Activated T-helper 17 cell treated with anti-CD3 and anti-CD28 coated beads, Interleukin-2, amount 50 U/mL, for 72 hours (primary cell): ENCODE data around the gene NCAPD2. TPM values are rescaled to one million over a fixed set of nuclear protein-coding genes. Genes with fewer than 3 reads are reported as not detected.
A peak's percentile ranks its signal among the peaks of the same experiment; 100 is the strongest.

Experiments
- ATAC-seq: fragments of 150-1000 bp; cut with Tn5 transposase; replicated peaks from 2 replicates; pipeline ENCODE4 v1.10.0; 2021; ENCODE audit warnings: mild to moderate bottlenecking, moderate library complexity
- H3K27ac Mint-ChIP-seq: one replicate; pipeline ENCODE4 v1.8.0; 2022; ENCODE audit warnings: mixed read lengths
- H3K27me3 Mint-ChIP-seq: one replicate; pipeline ENCODE4 v1.8.0; 2022; ENCODE audit warnings: mixed read lengths
- H3K36me3 Mint-ChIP-seq: one replicate; pipeline ENCODE4 v1.8.0; 2022; ENCODE audit warnings: low read depth, mild to moderate bottlenecking, mixed read lengths
- H3K4me1 Mint-ChIP-seq: one replicate; pipeline ENCODE4 v1.8.0; 2022; ENCODE audit warnings: mixed read lengths
- H3K4me3 Mint-ChIP-seq: one replicate; pipeline ENCODE4 v1.8.0; 2022; ENCODE audit warnings: mild to moderate bottlenecking, mixed read lengths
- H3K9me3 Mint-ChIP-seq: one replicate; pipeline ENCODE4 v1.8.0; 2022; ENCODE audit warnings: mixed read lengths
- total RNA-seq, 2 donors: library from RNA; stranded (reverse); gene quantifications; one replicate each; pipeline ENCODE4 v1.2.3, GENCODE V29; 2022

The NCAPD2 gene
- total RNA-seq, 2 donors from 2014 or later = 167 to 176 TPM

GRCh38 chr12:6507102-6507998, 13.4 kb downstream of the NCAPD2 start:
- no peaks in the 10 kb centered on the region for H3K9me3 Mint-ChIP-seq
- ATAC-seq = no peak
- H3K27ac Mint-ChIP-seq = no peak overlapping the region

GRCh38 chr12:6508087-6508486, 14.2 kb downstream of the NCAPD2 start:
- H3K27ac Mint-ChIP-seq = no peak overlapping the region
- H3K4me1 Mint-ChIP-seq = no peaks in the 10 kb centered on the region
- no peak for ATAC-seq
- H3K4me3 Mint-ChIP-seq = no peak overlapping the region
- H3K36me3 Mint-ChIP-seq = peaks cover 76% of the 10 kb centered on the region
- no peaks in the 10 kb centered on the region for H3K27me3 Mint-ChIP-seq
- H3K9me3 Mint-ChIP-seq = no peaks in the 10 kb centered on the region

More at GRCh38 chr12:6507102-6507998, 13.4 kb downstream of the NCAPD2 start:
- Mint-ChIP-seq H3K4me3 (no peak overlapping the region), H3K36me3 (peaks cover 68% of the 10 kb centered on the region), H3K4me1 (no peaks in the 10 kb centered on the region), H3K27me3 (no peaks in the 10 kb centered on the region)

GRCh38 chr12:6520186-6520585, 26.3 kb downstream of the NCAPD2 start:
- H3K4me3 Mint-ChIP-seq = no peak overlapping the region
- H3K27me3 Mint-ChIP-seq = no peaks in the 10 kb centered on the region
- H3K4me1 Mint-ChIP-seq = no peaks in the 10 kb centered on the region
- H3K9me3 Mint-ChIP-seq = no peaks in the 10 kb centered on the region
- H3K27ac Mint-ChIP-seq = peak overlapping the region; percentile 67
- ATAC-seq = no peak
- H3K36me3 Mint-ChIP-seq = peaks cover 100% of the 10 kb centered on the region

GRCh38 chr12:6522193-6522592, 28.3 kb downstream of the NCAPD2 start:
- ATAC-seq = no peak
- no peaks in the 10 kb centered on the region for H3K9me3 Mint-ChIP-seq
- no peak overlapping the region for H3K27ac Mint-ChIP-seq
- peaks cover 100% of the 10 kb centered on the region for H3K36me3 Mint-ChIP-seq
- no peaks in the 10 kb centered on the region for H3K27me3 Mint-ChIP-seq
- no peaks in the 10 kb centered on the region for H3K4me1 Mint-ChIP-seq
- H3K4me3 Mint-ChIP-seq = no peak overlapping the region

- H3K27ac Mint-ChIP-seq = peak overlapping the region; percentile 51
Measured at GRCh38 chr12:6523708-6524107, 29.8 kb downstream of the NCAPD2 start.

GRCh38 chr12:6524648-6525047, 30.7 kb downstream of the NCAPD2 start:
- H3K4me1 Mint-ChIP-seq = no peaks in the 10 kb centered on the region
- no peaks in the 10 kb centered on the region for H3K27me3 Mint-ChIP-seq
- no peak overlapping the region for H3K4me3 Mint-ChIP-seq
- H3K27ac Mint-ChIP-seq = peak overlapping the region; percentile 81
- H3K36me3 Mint-ChIP-seq = peaks cover 100% of the 10 kb centered on the region
- no peaks in the 10 kb centered on the region for H3K9me3 Mint-ChIP-seq
- ATAC-seq = no peak

More at GRCh38 chr12:6523708-6524107, 29.8 kb downstream of the NCAPD2 start:
- no peak overlapping the region for H3K4me3 Mint-ChIP-seq
- no peak for ATAC-seq
- no peaks in the 10 kb centered on the region for H3K9me3 Mint-ChIP-seq
- peaks cover 100% of the 10 kb centered on the region for H3K36me3 Mint-ChIP-seq
- no peaks in the 10 kb centered on the region for H3K4me1 Mint-ChIP-seq
- H3K27me3 Mint-ChIP-seq = no peaks in the 10 kb centered on the region

- no peak overlapping the region for H3K4me3 Mint-ChIP-seq
- H3K36me3 Mint-ChIP-seq = peaks cover 100% of the 10 kb centered on the region
- H3K4me1 Mint-ChIP-seq = no peaks in the 10 kb centered on the region
- no peaks in the 10 kb centered on the region for H3K27me3 Mint-ChIP-seq
- H3K9me3 Mint-ChIP-seq = no peaks in the 10 kb centered on the region
- no peak for ATAC-seq
- peak overlapping the region; percentile 80 for H3K27ac Mint-ChIP-seq
Measured at GRCh38 chr12:6526201-6526600, 32.3 kb downstream of the NCAPD2 start.

GRCh38 chr12:6526766-6527525, 33.0 kb downstream of the NCAPD2 start:
- Mint-ChIP-seq H3K4me1 (no peaks in the 10 kb centered on the region), H3K27ac (peak overlapping the region; percentile 80), H3K9me3 (no peaks in the 10 kb centered on the region), H3K27me3 (no peaks in the 10 kb centered on the region), H3K4me3 (no peak overlapping the region), H3K36me3 (peaks cover 100% of the 10 kb centered on the region)
- no peak for ATAC-seq

GRCh38 chr12:6527711-6528110, 33.8 kb downstream of the NCAPD2 start:
- Mint-ChIP-seq H3K4me1 (no peaks in the 10 kb centered on the region), H3K27ac (no peak overlapping the region), H3K4me3 (no peak overlapping the region), H3K9me3 (no peaks in the 10 kb centered on the region), H3K27me3 (no peaks in the 10 kb centered on the region), H3K36me3 (peaks cover 100% of the 10 kb centered on the region)
- ATAC-seq = no peak

GRCh38 chr12:6528539-6529235, 34.8 kb downstream of the NCAPD2 start:
- peaks cover 100% of the 10 kb centered on the region for H3K36me3 Mint-ChIP-seq
- no peaks in the 10 kb centered on the region for H3K27me3 Mint-ChIP-seq
- ATAC-seq = no peak
- H3K4me1 Mint-ChIP-seq = no peaks in the 10 kb centered on the region
- no peaks in the 10 kb centered on the region for H3K9me3 Mint-ChIP-seq
- H3K4me3 Mint-ChIP-seq = no peak overlapping the region
- H3K27ac Mint-ChIP-seq = no peak overlapping the region

GRCh38 chr12:6529291-6529737, 35.4 kb downstream of the NCAPD2 start:
- Mint-ChIP-seq H3K4me3 (no peak overlapping the region), H3K9me3 (no peaks in the 10 kb centered on the region), H3K36me3 (peaks cover 100% of the 10 kb centered on the region), H3K4me1 (no peaks in the 10 kb centered on the region), H3K27ac (no peak overlapping the region), H3K27me3 (no peaks in the 10 kb centered on the region)
- no peak for ATAC-seq

GRCh38 chr12:6530576-6531260, 36.8 kb downstream of the NCAPD2 start:
- Mint-ChIP-seq H3K27me3 (no peaks in the 10 kb centered on the region), H3K27ac (peak overlapping the region; percentile 18), H3K36me3 (peaks cover 100% of the 10 kb centered on the region), H3K4me3 (peak overlapping the region; percentile 88), H3K4me1 (no peaks in the 10 kb centered on the region), H3K9me3 (no peaks in the 10 kb centered on the region)
- ATAC-seq = no peak

GRCh38 chr12:6532051-6532926, 38.4 kb downstream of the NCAPD2 start:
- no peaks in the 10 kb centered on the region for H3K9me3 Mint-ChIP-seq
- H3K27ac Mint-ChIP-seq = peak overlapping the region; percentile 98
- no peaks in the 10 kb centered on the region for H3K4me1 Mint-ChIP-seq
- ATAC-seq = peak; percentile 77
- H3K27me3 Mint-ChIP-seq = no peaks in the 10 kb centered on the region
- peak overlapping the region; percentile 88 for H3K4me3 Mint-ChIP-seq
- peaks cover 100% of the 10 kb centered on the region for H3K36me3 Mint-ChIP-seq
